ENCODE results near the gene ZMIZ2.

GRCh38 chr7:44798649-44799305, 50.1 kb downstream of the ZMIZ2 start:
- TF ChIP-seq HNF4G (IDR thresholded peaks at IDR 0.05) (no peak), CTCF (IDR thresholded peaks at IDR 0.05; ENCODE audit: low read depth, low read length, missing input control) (no peak), NR2F2 (IDR thresholded peaks at IDR 0.05) (no peak), ATF3 (IDR thresholded peaks at IDR 0.05) (no peak), JUND (IDR thresholded peaks at IDR 0.05) (no peak), HNF4A (conservative IDR thresholded peaks at IDR 0.05) (no peak)
